Dedifferentiated amniotic fluid mesenchymal stem cell (primary cell): ENCODE measurements around the gene PADI4.
"Not testable (repeated sequence)": the region's sequence is repeated elsewhere in the genome, so short reads cannot be mapped to it uniquely, and the experiment has no call there.

Source experiments
- DNase-seq: peaks from one replicate; pipeline ENCODE4 v3.0.0-alpha.2; 2016; ENCODE audit errors: extremely low spot score

The PADI4 gene

DNA sequence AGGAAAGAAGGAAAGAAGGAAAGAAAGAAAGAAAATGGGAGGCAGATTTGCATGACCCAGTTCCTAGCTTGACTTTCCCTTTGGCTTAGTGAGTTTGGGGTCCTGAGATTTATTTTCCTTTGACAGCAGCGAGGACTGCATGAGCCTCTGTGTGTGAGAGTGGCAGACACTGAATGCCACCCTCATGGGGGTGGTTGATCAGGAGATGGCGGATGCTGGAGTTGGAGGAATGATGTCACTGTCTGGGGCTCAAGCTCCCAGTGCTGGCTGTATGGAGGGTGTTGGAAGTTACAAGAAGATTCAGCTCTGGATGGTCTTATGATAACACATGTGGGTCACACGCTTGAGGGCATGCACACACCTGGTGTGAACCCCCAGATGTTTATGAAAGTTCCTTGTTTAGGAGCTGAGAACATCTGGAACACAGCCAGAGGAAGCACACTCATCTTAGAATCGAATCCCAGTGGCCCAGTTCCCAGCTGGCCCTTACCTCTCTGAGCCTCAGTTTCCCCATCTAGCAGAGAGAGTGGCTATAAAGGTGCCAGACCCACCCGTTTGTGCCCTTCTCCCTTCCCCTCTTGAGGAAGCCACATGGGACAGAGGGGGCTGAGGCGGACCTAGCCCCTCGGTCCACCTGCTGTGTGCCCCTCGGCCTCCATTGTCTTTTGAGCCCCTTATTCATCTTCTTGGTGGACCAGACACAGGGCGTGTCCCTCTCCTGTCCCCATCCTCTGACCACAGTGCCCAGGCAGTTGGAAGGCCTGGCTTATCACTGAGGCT is 5.7 kb downstream of the PADI4 start:
- DNase-seq: no peak

DNA sequence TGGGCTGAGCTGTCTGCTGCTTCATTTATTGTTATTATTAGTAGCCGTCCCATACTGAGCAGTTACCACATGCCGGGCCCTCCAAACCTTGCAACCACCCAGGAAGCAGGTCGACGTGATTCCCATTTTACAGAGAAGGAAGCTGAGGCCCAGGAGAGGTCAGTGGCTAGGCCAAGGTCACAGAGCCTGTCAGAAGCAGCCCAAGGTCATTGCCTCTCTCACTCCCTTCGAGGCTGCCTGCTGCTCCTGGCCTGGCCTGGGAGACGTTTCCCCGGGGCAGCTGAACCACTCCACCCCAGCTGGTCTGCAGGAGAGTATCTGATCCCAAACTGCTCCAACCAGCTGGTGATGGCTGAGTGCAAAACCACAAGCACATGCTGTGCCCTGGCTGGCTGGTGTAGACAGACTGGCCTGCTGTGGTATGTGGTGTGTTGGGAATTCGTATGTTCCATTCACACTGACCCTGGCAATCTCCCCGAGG is 6.5 kb downstream of the PADI4 start:
- DNase-seq: no peak

DNA sequence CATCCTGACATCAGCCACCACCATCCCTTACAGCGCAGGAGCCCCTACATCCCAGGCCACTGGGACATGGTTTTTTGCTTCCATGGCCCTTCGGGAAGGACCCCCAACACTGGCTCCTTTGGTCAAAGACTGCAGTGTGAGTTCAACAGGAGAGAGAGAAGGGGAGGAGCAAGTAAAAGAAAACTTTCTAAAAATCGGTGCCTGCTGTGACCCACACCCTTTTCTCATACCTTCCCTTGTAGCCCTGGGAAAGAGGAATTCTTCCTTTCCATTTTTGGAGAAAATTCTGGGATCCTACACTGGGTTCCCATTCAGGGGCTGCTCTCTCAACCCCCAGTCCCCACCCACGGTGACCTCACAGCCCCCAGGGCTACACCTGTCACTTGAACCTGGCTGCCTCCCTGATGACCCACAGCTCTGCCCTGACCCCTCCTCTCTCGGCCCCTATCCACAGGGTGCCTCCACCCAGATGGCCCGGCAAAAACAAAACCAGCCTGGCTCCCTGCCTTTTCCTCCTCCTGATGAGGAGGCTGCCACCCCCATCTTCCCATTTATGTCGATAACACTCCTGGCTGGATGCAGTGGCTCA is 7.6 kb downstream of the PADI4 start:
- no peak for DNase-seq

DNA sequence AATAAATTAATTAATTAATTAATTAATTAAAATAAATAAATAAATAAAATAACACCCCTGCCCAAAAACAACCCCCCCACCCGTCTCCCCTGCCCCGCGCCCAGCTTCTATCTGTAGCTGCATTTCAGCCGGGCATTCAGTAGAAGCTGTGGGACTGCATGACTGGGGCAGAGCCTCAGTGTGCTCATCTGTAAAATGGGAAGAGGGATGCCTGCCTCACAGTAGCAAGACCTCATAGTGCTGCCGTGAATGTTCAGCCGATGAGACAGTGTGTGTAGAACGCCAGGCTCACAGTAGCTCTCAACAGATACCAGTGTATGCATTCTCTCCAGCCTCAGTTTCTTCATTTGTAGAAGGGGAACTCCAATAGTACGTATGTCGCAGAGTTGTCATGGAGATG is 8.7 kb downstream of the PADI4 start:
- no peak for DNase-seq

DNA sequence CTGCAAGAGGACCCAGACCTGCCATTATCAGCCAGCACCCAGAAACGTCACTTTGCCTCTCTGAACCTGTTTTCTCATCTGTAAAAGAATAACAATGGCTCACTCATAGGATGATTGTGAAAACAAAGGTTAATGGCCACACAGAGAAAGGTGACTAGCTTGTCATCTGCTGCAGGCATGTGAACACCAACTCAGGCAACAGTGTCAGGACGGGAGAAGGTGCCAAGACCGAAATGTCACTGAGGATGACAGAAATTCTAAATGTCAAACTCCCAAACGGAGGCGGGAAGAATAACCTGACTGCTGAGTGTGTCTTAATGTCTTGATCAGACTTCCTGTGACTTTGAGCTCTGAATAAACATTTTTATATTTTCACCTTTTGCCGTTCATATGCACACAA is 10.3 kb downstream of the PADI4 start:
- DNase-seq: no peak

DNA sequence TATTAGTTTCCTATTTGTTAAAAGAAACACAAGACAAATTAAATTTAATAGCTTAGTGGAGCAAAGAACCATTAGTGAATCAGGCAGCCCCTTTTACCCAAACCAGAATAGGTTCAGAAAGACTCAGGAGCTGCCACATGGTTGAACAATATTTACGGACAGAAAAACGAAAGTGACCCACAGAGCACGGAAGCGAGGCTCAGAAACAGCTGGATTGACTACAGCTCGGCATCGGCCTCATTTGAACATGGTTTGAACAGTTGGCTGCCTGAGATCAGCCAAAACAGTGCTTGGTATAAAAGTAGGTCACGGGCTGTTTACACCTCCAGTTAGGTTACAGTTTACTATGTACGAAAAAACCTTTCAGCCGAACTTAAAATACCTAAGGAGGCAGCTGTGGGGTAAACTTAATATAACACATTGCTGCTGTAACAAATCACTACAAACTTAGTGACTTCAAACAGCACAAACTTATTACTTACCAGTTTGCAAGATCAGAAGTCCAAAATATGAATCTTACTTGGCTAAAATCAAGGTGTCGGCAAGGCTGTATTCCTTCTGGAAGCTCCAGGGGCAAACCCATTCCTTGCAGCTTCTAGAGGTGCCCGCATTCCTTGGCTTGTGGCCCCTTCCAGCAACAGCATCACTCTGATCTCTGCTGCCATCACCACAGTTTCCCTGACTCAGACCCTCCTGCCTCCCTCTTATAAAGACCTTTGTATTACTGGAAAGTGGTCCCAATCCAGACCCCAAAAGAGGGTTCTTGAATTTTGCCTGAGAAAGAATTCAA is 11.8 kb downstream of the PADI4 start:
- DNase-seq: no peak

DNA sequence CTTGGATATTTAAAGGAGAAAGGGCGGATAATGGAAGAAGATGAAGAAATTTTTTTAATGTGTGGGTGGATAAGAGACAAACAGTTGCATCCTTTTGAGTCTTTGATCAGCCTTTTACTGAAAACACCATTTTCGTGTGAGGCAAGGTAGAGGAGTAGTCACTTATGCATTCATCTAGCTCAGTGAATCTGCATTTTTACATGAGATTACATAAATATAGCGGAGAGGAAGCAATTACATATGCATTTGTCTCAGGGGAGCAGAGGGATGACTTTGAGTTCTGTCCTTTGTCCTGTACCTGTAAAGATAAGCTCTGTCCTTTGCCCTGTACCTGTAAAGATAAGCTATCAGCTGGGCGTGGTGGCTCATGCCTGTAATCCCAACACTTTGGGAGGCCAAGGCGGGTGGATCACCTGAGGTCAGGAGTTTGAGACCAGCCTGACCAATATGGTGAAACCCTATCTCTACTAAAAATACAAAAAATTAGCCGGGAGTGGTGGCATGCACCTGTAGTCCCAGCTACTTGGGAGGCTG is 13.9 kb downstream of the PADI4 start:
- DNase-seq: not testable (repeated sequence)

DNA sequence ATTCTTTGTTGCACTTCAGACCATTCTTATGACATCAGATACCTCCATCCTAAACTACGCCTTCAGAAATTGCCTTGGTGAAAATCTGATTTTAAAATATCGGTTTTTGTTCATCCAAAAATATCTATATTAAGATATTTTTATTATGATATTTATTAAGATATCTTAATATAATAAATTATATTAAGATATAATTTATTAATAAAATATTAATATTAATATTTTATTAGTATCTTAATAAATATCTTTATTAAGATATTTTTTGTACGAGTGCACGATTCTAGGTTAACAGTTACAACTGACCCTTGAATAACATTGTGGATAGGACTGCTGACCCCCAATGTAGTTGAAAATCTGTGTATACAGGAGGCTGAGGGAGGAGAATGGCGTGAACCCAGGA is 20.9 kb downstream of the PADI4 start:
- no peak for DNase-seq

DNA sequence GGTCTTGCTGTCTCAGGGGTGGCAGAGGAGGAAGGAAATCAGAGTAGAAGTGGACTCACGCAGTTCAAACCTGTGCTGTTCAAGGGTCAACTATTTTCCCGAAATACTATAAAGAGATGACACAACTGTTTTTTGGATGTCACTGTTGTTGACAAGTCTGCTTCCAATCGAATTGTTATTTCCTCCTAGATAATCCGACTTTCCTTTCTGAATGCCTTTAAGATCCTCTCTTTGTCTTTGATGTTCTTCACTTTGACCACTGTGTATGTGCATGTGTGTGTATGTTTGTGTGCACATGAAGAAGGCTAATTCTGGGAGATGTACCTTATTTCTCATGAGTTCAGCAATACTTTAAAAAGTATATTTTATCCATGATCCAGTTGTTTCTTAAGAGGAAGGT is 21.6 kb downstream of the PADI4 start:
- no peak for DNase-seq

DNA sequence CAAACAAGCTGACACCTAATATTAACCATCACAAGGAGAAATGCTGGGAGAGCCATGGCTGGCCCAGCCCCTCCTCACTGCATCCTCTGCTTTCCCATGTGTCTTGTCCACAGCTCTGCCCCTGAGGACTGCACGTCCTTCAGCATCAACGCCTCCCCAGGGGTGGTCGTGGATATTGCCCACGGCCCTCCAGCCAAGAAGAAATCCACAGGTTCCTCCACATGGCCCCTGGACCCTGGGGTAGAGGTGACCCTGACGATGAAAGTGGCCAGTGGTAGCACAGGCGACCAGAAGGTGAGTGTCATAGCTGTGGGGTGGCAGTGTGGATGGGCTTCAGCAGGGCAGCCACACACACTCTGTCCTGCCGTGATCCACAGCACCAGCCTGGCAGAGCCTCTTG is 22.9 kb downstream of the PADI4 start:
- DNase-seq: no peak

DNA sequence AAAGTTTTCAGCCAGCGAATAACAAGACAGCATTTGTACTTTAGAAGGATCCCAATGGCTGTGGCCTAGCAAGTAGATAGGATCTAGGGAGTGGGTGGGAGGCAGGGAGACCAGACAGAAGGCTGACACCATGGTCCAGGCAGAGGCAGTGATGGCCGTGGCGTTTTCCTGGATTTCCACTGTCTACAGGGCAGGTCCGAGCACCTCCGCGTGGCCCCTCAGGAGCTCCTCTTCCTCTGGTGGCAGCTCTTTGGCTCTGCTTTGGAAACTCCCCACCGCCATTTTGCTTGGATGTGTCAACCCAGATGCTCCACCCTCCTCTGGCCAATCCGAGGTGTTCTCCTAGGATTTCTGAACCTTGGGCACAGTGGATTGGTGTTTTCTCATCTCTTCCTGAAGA is 25.1 kb downstream of the PADI4 start:
- no peak for DNase-seq

DNA sequence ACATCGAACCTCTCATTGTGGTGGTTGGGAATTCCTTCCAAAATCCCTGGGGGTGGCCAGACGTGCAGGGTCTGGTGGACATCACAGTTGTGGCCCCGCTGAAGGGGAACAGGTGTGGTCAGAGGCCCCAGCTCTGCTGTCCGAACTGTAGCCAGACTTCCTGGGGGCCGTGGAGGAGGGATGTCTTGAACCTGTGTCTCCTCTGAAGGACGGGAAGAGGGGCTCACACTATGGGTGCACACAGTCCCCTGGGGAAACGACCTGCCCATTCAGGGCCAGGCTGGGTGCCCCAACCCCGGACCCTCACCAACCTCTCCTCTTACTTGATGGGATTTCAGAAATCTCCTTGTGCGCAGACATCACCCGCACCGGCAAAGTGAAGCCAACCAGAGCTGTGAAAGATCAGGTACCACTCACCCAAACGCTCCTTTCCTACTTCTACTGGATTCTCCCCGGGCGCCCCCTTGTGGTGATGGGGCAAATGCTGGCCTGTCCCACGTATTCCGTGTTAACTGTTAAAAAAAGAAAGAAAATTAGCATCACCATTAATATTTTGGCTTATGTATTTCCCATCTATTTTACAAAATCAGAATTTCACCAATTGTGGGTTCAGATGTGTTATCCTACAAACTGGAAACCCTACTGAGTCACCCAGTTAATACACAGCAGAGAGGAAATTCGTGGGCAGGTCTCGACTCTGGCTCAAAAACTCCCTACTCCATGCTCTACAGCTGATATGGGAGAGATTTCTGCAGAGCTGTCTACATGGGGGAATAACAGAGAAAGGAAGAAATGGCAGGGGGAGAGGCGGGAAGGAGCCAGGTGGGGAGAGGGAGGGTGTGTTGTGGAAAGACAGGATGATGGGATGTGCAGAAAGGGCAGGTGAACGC is 28.1 kb downstream of the PADI4 start:
- peak; percentile 44 for DNase-seq

DNA sequence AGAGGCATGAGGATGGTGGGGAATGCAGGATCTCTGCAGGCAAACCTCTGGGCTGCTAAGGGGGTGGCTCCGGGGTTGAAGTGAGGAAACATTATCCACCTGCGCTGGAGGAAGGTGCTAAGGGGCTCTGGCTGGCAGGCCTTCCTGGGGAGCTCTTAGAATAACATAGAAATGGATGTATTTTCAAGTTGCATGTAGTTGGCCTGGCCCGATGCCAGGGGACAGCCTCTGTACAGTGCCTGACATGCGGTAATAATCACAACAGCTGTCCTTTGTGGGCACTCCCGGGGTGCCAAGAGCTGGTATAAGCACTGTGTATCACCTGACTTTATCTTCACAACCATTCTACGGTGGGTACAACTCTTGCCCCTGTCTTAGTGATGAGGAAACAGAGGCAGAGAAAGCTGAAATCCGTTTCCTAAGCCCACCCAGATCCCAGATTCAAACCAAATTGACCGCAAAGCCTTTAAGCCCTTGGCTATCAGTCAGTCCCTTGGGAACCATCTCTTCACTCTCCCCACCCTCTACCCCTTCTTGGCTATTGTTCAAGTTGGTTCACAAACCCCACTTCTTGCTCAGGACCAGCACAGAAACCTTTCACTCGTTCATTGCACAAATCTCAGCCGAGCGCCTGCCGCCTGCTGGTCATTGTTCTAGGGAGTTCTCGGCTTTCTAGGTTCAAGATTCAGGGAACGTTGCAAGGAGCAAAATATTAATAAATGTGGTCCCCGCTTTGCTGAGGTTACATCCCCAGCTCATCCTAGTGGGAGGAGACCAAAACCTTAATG is 30.9 kb downstream of the PADI4 start:
- DNase-seq: no peak

DNA sequence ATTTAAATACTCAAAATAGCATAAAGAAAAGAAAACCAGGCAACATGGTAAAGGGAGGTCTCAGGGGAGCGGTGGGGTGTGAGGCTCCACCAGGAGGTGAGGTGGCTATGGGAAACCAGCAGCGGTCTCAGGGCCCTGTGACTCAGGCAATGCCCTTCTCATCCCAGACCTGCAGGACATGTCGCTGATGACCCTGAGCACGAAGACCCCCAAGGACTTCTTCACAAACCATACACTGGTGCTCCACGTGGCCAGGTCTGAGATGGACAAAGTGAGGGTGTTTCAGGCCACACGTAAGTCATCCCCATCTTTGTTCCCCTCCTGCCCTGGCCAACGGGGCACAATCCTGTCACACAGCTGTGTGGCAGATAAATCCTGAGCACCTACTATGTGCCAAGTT is 31.5 kb downstream of the PADI4 start:
- no peak for DNase-seq

DNA sequence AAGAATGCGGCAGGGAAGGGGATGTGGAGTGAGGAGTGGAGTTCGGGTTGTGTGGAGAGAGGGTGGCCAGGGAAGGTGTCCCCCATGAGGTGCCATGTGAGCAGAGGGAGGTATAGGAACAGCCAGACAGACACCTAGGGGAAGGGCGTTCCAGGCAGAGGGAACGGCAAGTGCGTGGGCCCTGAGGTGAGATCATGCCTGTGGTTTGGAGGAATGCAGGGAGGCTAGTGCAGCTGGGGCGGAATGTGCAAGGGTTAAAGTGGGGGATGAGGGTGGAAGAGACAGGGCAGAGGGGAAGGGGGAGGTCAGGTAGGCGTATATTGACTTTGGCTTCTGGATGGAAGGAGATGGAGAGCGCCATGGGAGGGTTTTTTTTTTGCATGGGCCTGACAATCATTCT is 32.4 kb downstream of the PADI4 start:
- DNase-seq: no peak

DNA sequence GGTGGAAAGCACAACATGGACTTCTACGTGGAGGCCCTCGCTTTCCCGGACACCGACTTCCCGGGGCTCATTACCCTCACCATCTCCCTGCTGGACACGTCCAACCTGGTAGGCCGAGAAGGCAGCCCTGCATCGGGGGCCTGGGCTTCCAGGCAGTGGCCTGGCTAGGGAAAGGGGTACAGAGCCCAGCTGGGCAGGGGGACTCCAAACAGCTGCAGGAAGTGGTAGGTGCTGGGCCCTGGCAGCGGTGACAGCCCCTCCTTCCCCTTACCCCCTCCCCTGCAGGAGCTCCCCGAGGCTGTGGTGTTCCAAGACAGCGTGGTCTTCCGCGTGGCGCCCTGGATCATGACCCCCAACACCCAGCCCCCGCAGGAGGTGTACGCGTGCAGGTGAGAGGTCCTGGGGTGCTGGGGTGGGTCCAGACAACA is 34.0 kb downstream of the PADI4 start:
- no peak for DNase-seq

DNA sequence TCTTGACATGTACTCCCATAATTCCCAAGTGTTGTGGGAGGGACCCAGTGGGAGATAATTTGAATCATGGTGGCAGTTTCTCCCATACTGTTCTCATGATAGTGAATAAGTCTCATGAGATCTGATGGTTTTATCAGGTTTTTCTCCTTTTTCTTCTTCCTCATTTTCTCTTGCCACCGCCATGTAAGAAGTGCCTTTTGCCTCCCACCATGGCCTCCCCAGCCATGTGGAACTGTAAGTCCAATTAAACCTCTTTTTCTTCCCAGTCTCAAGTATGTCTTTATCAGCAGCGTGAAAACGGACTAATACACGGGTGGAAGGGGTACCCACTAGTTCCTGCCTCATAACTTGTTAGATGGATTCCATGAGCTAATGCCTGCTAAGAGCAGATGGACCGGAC is 37.5 kb downstream of the PADI4 start:
- not testable (repeated sequence) for DNase-seq

DNA sequence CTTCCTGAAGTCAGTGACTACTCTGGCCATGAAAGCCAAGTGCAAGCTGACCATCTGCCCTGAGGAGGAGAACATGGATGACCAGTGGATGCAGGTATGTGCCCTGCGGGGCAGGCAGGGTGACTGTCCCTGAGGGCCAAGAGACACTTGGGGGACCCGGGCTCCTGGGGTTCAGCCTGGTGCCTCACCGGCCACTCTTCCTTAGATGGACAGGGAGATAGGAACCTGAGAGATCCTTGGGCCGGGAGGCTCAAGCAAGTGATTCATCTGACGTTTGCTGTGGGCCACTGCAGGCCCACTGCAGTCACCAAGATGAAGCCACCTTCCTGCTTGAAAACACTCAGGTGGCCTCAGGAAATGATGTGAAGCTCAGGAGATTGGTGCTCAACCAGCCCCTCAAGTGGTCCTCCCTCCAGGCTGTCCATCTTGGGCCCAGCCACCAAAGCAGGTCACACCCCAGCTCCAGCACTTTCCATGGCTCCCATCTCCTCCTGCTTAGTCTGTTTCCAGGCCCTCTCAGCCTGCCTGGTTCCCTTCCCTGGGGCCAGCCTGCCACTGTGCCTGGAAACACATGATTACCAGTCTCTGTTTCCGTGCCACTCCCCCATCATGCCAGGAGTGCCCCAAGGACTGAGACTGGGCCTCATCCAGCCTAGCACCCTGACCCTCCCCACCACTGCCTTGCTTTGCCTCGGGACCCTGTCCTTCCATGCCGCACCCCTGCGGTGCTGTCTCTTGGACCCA is 38.2 kb downstream of the PADI4 start:
- DNase-seq: no peak

DNA sequence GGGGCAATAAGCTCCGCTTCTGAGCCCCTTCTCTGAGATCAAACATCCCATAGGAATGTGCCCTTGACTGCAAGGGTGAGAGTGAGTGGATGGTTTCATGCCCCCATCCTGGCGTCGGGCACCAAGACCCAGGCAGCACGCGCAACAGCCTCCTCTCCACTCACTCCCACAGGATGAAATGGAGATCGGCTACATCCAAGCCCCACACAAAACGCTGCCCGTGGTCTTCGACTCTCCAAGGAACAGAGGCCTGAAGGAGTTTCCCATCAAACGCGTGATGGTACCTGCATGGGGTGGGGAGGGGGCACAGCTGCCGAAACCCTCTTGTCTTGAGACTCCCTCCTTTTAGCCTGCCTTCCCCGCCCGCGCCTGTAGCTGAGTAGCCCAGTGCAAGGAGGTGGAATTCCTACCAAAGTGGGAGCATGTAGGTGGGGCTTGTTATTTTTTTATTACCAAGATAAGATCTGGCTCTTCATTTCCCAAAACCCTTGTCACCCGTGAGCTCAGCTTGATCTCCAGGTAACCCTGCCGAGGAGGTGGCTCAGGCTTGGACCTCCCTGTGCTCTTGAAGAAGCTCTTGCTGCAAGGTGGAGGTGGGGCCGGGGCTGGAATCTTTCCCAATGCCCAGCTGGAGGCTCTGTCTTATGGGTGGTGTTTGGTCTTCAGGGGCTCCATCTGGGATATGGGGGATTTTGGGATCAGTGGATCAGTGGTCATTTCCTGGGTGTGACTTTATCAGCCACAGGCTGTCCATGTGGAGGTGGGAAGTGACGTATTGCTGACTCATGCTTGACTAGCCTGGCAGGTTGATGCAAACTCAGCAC is 40.0 kb downstream of the PADI4 start:
- DNase-seq: no peak
